T-cell (primary cell): Measurements from ENCODE around the gene PPP1R14B. TPM values are rescaled to one million over a fixed set of nuclear protein-coding genes. Genes with fewer than 3 reads are reported as not detected.

Source experiments
- ATAC-seq, 4 experiments: fragments of 200-7000 bp in 3 of 4; fragments of 150-1000 bp in 1 of 4; cut with Tn5 transposase; replicated peaks in 1 of 4; 1 replicate in 3 of 4; 2 replicates in 1 of 4; pipeline ENCODE4 v1.10.0; 2021; ENCODE audit warnings: moderate library complexity in 3 of 4, mild to moderate bottlenecking in 2 of 4, moderate number of reproducible peaks in 1 of 4
- CTCF ChIA-PET, 2 donors: fragments of 300-600 bp; sonication (Branson Sonifier 250); formaldehyde crosslinking; loops; one replicate each; lab custom pipeline; 2022; ENCODE audit warnings: antibody characterized with exemption in 2 of 2; lab: Charles Lee
- POLR2A ChIA-PET, 2 donors: fragments of 300-600 bp; sonication (Branson Sonifier 250); formaldehyde crosslinking; loops; one replicate each; lab custom pipeline; 2022; ENCODE audit warnings: antibody characterized with exemption in 2 of 2; lab: Charles Lee
- DNase-seq, 35 experiments: peaks; one replicate each; pipeline versions ENCODE4 v3.0.0 to v3.0.0-alpha.2; 2013 to 2023
- H3K27ac ChIP-seq: one replicate; pipeline ENCODE4 v1.5.1; 2013; ENCODE audit warnings: low read length
- H3K27me3 ChIP-seq, 2 experiments: replicated peaks in 1 of 2; 1 replicate in 1 of 2; 2 replicates in 1 of 2; pipeline versions ENCODE4 v1.6.1 to v1.7.0; 2013; ENCODE audit warnings: low read length in 1 of 2, mixed read lengths in 1 of 2; ENCODE audit not compliant: control insufficient read depth in 2 of 2, insufficient read depth in 2 of 2; ENCODE audit errors: extremely low read depth in 1 of 2
- H3K36me3 ChIP-seq, 2 donors: 1 replicate in 1 of 2; 2 replicates in 1 of 2; pipeline versions ENCODE4 v1.6.1 to v1.7.0; 2013; ENCODE audit warnings: low read length in 1 of 2; ENCODE audit not compliant: control insufficient read depth in 2 of 2, insufficient read depth in 1 of 2; ENCODE audit errors: extremely low read depth in 1 of 2
- H3K4me1 ChIP-seq, 2 experiments: 1 replicate in 1 of 2; 2 replicates in 1 of 2; pipeline versions ENCODE4 v1.6.1 to v1.7.0; 2013; ENCODE audit warnings: low read length in 2 of 2, mixed read lengths in 1 of 2; ENCODE audit not compliant: insufficient read depth in 2 of 2, control insufficient read depth in 1 of 2; ENCODE audit errors: extremely low read depth in 1 of 2
- H3K4me3 ChIP-seq, 2 donors: 1 replicate in 1 of 2; 2 replicates in 1 of 2; pipeline versions ENCODE4 v1.5.1 to v1.7.0; 2013; ENCODE audit warnings: mild to moderate bottlenecking in 2 of 2, low read length in 1 of 2, moderate library complexity in 1 of 2; ENCODE audit not compliant: control insufficient read depth in 1 of 2; ENCODE audit errors: extremely low read depth in 1 of 2
- H3K9me3 ChIP-seq: 2 replicates; pipeline ENCODE4 v1.7.0; 2013
- H3K27ac Mint-ChIP-seq, 2 donors: one replicate each; pipeline ENCODE4 v1.8.0; 2020 to 2021; ENCODE audit warnings: mild to moderate bottlenecking in 2 of 2, mixed read lengths in 2 of 2
- H3K27me3 Mint-ChIP-seq, 2 donors: one replicate each; pipeline ENCODE4 v1.8.0; 2021 to 2022; ENCODE audit warnings: mixed read lengths in 2 of 2
- H3K36me3 Mint-ChIP-seq: one replicate; pipeline ENCODE4 v1.8.0; 2021; ENCODE audit warnings: mixed read lengths
- H3K4me1 Mint-ChIP-seq, 3 donors: one replicate each; pipeline ENCODE4 v1.8.0; 2020 to 2022; ENCODE audit warnings: mixed read lengths in 3 of 3, mild to moderate bottlenecking in 1 of 3
- H3K4me3 Mint-ChIP-seq, 3 donors: one replicate each; pipeline ENCODE4 v1.8.0; 2020 to 2022; ENCODE audit warnings: mild to moderate bottlenecking in 3 of 3, mixed read lengths in 3 of 3, moderate library complexity in 3 of 3
- H3K9me3 Mint-ChIP-seq, 3 donors: one replicate each; pipeline ENCODE4 v1.8.0; 2020 to 2022; ENCODE audit warnings: mixed read lengths in 3 of 3
- WGBS: methylation state at CpG from one replicate; pipeline ENCODE4 v1.1.5; 2013; ENCODE audit warnings: missing lambda C conversion rate; ENCODE audit not compliant: insufficient coverage; 5-methylcytosine and 5-hydroxymethylcytosine counted together
- total RNA-seq, 35 experiments: library from RNA in 6 of 35; stranded (reverse) in 6 of 35; fragments of 120-200 nt in 1 of 35; gene quantifications; one replicate each; pipeline versions ENCODE4 v1.2.1 to v1.2.4 and lab custom pipeline; 2013 to 2026

Gene PPP1R14B
- total RNA-seq, 5 donors from 2014 or later (not counting 1 experiment from before 2014, with no cell fraction given) = 31.2 to 143 (median 88.1) TPM

GRCh38 chr11:64201543-64201942 is 45.2 kb downstream of the PPP1R14B start:
- Mint-ChIP-seq H3K27me3 (no peaks in the 10 kb centered on the region), H3K4me3 (no peak overlapping the region), H3K4me1 (peaks cover 22 to 29% (median 27%) of the 10 kb centered on the region in 3 donors), H3K27ac (peak overlapping the region; percentile 12 to 71), H3K9me3 (no peaks in the 10 kb centered on the region), H3K36me3 (peaks cover 40% of the 10 kb centered on the region)
- no CpG with 5 or more reads among the region's 3 CpGs for WGBS
- no peaks in the 10 kb centered on the region for H3K27me3 ChIP-seq
- no peaks in the 10 kb centered on the region for H3K9me3 ChIP-seq
- POLR2A ChIA-PET = no interaction called here
- H3K4me1 ChIP-seq = peaks cover 11 to 29% of the 10 kb centered on the region in 2 experiments
- no peak for ATAC-seq
- no peak overlapping the region for H3K27ac ChIP-seq
- CTCF ChIA-PET = interaction anchor here in 1 of 2 donors (0.6 to 1.2 kb wide), 2 partner anchors 14 to 102 kb away, joined by 3 to 5 read pairs; no protein-coding TSS in a partner anchor
- no peak for DNase-seq
- H3K36me3 ChIP-seq = peaks cover 22 to 68% of the 10 kb centered on the region in 2 donors
- H3K4me3 ChIP-seq = no peak overlapping the region

GRCh38 chr11:64198511-64198910 is 48.2 kb downstream of the PPP1R14B start:
- Histone ChIP-seq H3K27ac (no peak overlapping the region), H3K36me3 (peaks cover 14 to 89% of the 10 kb centered on the region in 2 donors), H3K27me3 (no peaks in the 10 kb centered on the region), H3K4me3 (no peak overlapping the region), H3K9me3 (no peaks in the 10 kb centered on the region), H3K4me1 (peaks cover 0 to 2% of the 10 kb centered on the region in 2 experiments)
- no peak for ATAC-seq
- no peak overlapping the region for H3K27ac Mint-ChIP-seq
- no peak for DNase-seq
- no CpG with 5 or more reads among the region's 2 CpGs for WGBS
- H3K36me3 Mint-ChIP-seq = peaks cover 56% of the 10 kb centered on the region
- H3K9me3 Mint-ChIP-seq = no peaks in the 10 kb centered on the region
- no peaks in the 10 kb centered on the region for H3K27me3 Mint-ChIP-seq
- peaks cover 4 to 6% (median 4%) of the 10 kb centered on the region in 3 donors for H3K4me1 Mint-ChIP-seq
- ChIA-PET POLR2A (interaction anchor here in 1 of 2 donors (0.7 kb wide), 1 partner anchor 43 kb away, joined by 3 read pairs; the partner anchor contains the start of gene FKBP2), CTCF (no interaction called here)
- H3K4me3 Mint-ChIP-seq = no peak overlapping the region

- 51% methylated on average over 4 of the region's 9 CpGs for WGBS
- H3K4me3 Mint-ChIP-seq = no peak overlapping the region
Measured at GRCh38 chr11:64196626-64197025, 50.1 kb downstream of the PPP1R14B start.

More at GRCh38 chr11:64196626-64197025, 50.1 kb downstream of the PPP1R14B start:
- Mint-ChIP-seq H3K9me3 (no peaks in the 10 kb centered on the region), H3K36me3 (peaks cover 48% of the 10 kb centered on the region), H3K27ac (no peak overlapping the region), H3K4me1 (peaks cover 5 to 14% (median 9%) of the 10 kb centered on the region in 3 donors), H3K27me3 (no peaks in the 10 kb centered on the region)
- Histone ChIP-seq H3K36me3 (peaks cover 9 to 87% of the 10 kb centered on the region in 2 donors), H3K9me3 (no peaks in the 10 kb centered on the region), H3K27me3 (no peaks in the 10 kb centered on the region), H3K27ac (no peak overlapping the region), H3K4me1 (peaks cover 0 to 3% of the 10 kb centered on the region in 2 experiments), H3K4me3 (no peak overlapping the region)
- ATAC-seq (no peak), DNase-seq (no peak)
- ChIA-PET CTCF (interaction anchor here in 1 of 2 donors (0.6 kb wide), 1 partner anchor 11 kb away, joined by 3 read pairs; the partner anchor contains the start of gene STIP1), POLR2A (no interaction called here)

Other genes starting within 250 kb of the PPP1R14B start
- gene FLRT1, start 211.0 kb downstream of the PPP1R14B start, total RNA-seq = not detected
- gene MACROD1, start 80.8 kb downstream of the PPP1R14B start, total RNA-seq = 10 to 100 TPM in 3 of 5 donors, 1 to 10 TPM in 2; 6.0 to 14.8 (median 10.4) TPM
- gene STIP1, start 60.8 kb downstream of the PPP1R14B start, total RNA-seq = 100 to 1,000 TPM in 3 of 5 donors, 10 to 100 TPM in 2; 61.1 to 133 (median 107) TPM
- 100 to 1,000 TPM; 115 to 184 (median 161) TPM for gene FERMT3, start 40.2 kb downstream of the PPP1R14B start, total RNA-seq
- 10 to 100 TPM; 16.1 to 48.3 (median 40.2) TPM for gene TRPT1, start 20.8 kb downstream of the PPP1R14B start, total RNA-seq
- 100 to 1,000 TPM in 1 of 5 donors, 10 to 100 TPM in 4; 49.7 to 108 (median 97.5) TPM for gene NUDT22, start 20.7 kb downstream of the PPP1R14B start, total RNA-seq
- gene DNAJC4, start 16.4 kb downstream of the PPP1R14B start, total RNA-seq = 10 to 100 TPM; 46.2 to 64.7 (median 51.4) TPM
- 10 to 100 TPM; 47.9 to 80.7 (median 76.0) TPM for gene VEGFB, start 12.4 kb downstream of the PPP1R14B start, total RNA-seq
- 10 to 100 TPM; 17.9 to 53.0 (median 42.9) TPM for gene FKBP2, start 5.8 kb downstream of the PPP1R14B start, total RNA-seq
- 10 to 100 TPM in 3 of 5 donors, 1 to 10 TPM in 2; 3.6 to 14.9 (median 11.2) TPM for gene PLCB3, start 4.6 kb upstream of the PPP1R14B start, total RNA-seq
- gene BAD, start 37.7 kb upstream of the PPP1R14B start, total RNA-seq = 10 to 100 TPM; 17.5 to 37.7 (median 29.1) TPM
- 10 to 100 TPM; 31.0 to 39.8 (median 34.2) TPM for gene GPR137, start 38.9 kb upstream of the PPP1R14B start, total RNA-seq
- gene KCNK4, start 44.4 kb upstream of the PPP1R14B start, total RNA-seq = under 1 TPM in 3 of 5 donors, not detected in 2; 0.22 to 0.35 (median 0.33) TPM
- gene CATSPERZ, start 53.4 kb upstream of the PPP1R14B start, total RNA-seq = under 1 TPM in 1 of 5 donors, not detected in 4; 0.40 TPM
- gene ESRRA, start 58.6 kb upstream of the PPP1R14B start, total RNA-seq = 10 to 100 TPM; 20.2 to 43.1 (median 39.7) TPM
- 100 to 1,000 TPM; 104 to 177 (median 151) TPM for gene TRMT112, start 70.6 kb upstream of the PPP1R14B start, total RNA-seq
- gene PRDX5, start 71.2 kb upstream of the PPP1R14B start, total RNA-seq = 10 to 100 TPM; 35.8 to 86.7 (median 71.7) TPM
- 100 to 1,000 TPM; 132 to 144 (median 133) TPM for gene CCDC88B, start 93.3 kb upstream of the PPP1R14B start, total RNA-seq
- 10 to 100 TPM; 16.5 to 48.7 (median 43.7) TPM for gene RPS6KA4, start 112.2 kb upstream of the PPP1R14B start, total RNA-seq